Muscle layer of colon (tissue), 2 donors: ENCODE results near the gene TEX264.

Experiments
- H3K27ac ChIP-seq: one replicate; pipeline ENCODE4 v1.7.0; 2013; ENCODE audit warnings: low read depth, mild to moderate bottlenecking, low read length, moderate library complexity
- H3K27me3 ChIP-seq, 2 donors: one replicate each; pipeline ENCODE4 v1.7.0; 2013; ENCODE audit warnings: low read length in 2 of 2, mild to moderate bottlenecking in 2 of 2; ENCODE audit not compliant: insufficient read depth in 2 of 2, control insufficient read depth in 1 of 2
- H3K36me3 ChIP-seq: one replicate; pipeline ENCODE4 v1.7.0; 2013; ENCODE audit warnings: mild to moderate bottlenecking, low read length; ENCODE audit not compliant: insufficient read depth
- H3K4me1 ChIP-seq: one replicate; pipeline ENCODE4 v1.7.0; 2013; ENCODE audit warnings: mild to moderate bottlenecking, low read length; ENCODE audit not compliant: insufficient read depth
- H3K4me3 ChIP-seq, 2 donors: one replicate each; pipeline ENCODE4 v1.7.0; 2013; ENCODE audit warnings: low read length in 2 of 2, low read depth in 1 of 2, mild to moderate bottlenecking in 1 of 2, moderate library complexity in 1 of 2
- H3K9ac ChIP-seq: one replicate; pipeline ENCODE4 v1.7.0; 2013; ENCODE audit warnings: low read length
- H3K9me3 ChIP-seq: one replicate; pipeline ENCODE4 v1.7.0; 2013; ENCODE audit warnings: mild to moderate bottlenecking, low read length
- donor health status: abdominal sarcoma.
- donor health status: Adenocarcinoma of cecum.

The TEX264 gene

DNA sequence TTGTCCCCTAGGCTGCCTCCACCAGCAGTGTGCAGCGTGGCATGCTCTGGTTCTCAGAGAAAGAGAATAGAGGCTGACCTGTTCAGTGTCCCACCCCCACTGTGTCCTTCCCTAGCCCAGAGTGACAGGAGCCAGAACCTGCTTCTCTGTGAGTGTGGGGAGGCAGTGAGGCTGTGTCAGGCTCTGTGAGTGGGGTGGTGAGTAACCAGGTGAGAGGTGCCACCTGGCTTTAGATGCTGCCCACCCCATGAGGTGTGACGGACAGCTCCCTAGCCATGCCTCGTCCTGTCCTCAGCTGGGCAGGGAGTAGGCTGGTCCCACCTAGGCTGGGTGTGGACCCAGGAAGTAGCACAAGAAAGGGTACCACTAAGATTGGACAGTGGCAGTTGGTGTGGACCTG is 6.3 kb downstream of the TEX264 start:
- Histone ChIP-seq H3K9ac (no peak overlapping the region), H3K4me3 (no peak overlapping the region), H3K4me1 (peaks cover 39% of the 10 kb centered on the region), H3K9me3 (no peaks in the 10 kb centered on the region), H3K27me3 (no peaks in the 10 kb centered on the region), H3K27ac (no peak overlapping the region), H3K36me3 (peaks cover 36% of the 10 kb centered on the region)

DNA sequence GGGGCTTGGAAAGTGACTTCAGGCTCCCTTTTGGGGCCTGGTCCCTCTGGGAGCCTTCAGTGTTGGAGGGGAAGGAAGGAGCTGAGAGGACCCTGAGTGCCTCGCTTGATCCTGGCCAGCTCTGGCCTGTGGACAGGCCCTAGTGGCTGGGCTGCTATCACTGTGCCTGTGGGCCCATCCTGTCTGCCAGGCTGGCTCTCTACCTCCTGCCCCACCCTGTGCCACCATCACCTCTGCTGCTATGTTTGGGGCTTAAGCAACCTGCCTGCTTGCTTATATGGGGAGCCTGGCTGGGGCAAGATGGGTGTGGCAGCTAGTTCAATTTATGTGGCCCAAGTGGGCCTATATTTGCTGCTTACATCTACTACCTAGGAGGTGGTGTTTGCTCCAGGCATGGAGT is 7.1 kb downstream of the TEX264 start:
- H3K27ac ChIP-seq = no peak overlapping the region
- no peak overlapping the region for H3K4me3 ChIP-seq
- H3K9me3 ChIP-seq = no peaks in the 10 kb centered on the region
- peaks cover 35% of the 10 kb centered on the region for H3K4me1 ChIP-seq
- peaks cover 38% of the 10 kb centered on the region for H3K36me3 ChIP-seq
- no peaks in the 10 kb centered on the region for H3K27me3 ChIP-seq
- H3K9ac ChIP-seq = no peak overlapping the region

DNA sequence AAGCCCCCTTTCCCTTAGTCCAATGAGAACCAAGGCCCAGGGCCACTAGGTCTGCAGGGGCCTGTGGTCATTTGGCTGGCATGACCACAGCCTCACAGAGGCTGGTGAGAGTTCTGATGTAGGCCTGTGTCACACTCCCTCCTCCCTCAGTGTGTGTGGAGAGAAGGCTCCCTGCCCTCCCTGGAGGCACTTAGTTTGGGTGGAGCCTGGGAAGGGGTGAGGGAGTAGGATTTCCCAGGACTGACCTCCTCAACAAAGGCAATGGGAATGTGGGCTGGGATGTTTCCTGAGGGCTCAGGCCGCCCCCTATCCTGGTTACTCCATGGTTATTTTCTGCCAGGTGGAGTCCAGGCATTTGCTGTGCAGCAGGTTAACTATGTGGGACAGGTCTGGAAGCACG is 7.6 kb downstream of the TEX264 start:
- Histone ChIP-seq H3K36me3 (peaks cover 43% of the 10 kb centered on the region), H3K4me3 (no peak overlapping the region), H3K9me3 (no peaks in the 10 kb centered on the region), H3K9ac (no peak overlapping the region), H3K27me3 (no peaks in the 10 kb centered on the region), H3K27ac (no peak overlapping the region), H3K4me1 (peaks cover 31% of the 10 kb centered on the region)

DNA sequence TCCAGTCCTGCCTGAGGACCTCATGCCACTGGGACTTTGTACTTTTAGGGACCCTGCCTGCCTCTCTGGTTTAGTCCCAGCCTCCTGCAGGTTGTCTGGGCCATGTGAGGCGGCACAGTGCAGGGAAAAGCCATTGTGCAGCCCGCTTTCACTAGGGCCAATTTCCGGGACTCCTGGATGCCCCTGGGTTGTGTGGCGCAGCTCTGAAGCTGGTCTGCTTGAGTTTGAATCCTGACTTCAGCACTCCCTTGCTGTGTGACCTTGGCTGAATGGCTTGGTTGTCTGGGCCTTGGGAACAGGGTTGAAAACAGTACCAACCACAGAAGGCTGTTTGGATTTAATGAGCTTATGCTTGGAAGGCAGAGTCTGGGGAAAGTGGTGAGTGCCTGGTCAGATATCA is 8.3 kb downstream of the TEX264 start:
- H3K36me3 ChIP-seq = peaks cover 44% of the 10 kb centered on the region
- H3K4me3 ChIP-seq = no peak overlapping the region
- peaks cover 31% of the 10 kb centered on the region for H3K4me1 ChIP-seq

DNA sequence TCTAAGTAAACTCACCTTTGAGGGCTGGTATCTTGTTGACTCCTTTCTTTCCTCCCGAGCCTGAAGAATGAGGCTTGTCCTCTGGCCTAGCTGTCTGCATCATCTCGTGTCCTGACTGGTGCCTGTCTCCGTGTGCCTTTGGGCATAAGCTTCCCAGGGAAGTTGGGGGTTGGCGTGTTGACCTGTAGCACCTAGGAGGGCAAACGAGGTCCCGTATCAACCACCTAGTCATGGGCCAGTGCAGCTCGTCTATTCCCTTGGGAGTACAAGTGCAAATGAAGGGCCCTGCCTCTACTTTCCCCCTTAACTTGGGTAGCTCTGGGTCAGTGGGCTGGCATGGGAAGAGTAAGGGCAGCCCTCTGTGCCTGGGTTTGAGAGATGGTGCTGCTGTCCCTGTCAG is 8.7 kb downstream of the TEX264 start:
- Histone ChIP-seq H3K4me3 (no peak overlapping the region), H3K27ac (no peak overlapping the region), H3K36me3 (peaks cover 44% of the 10 kb centered on the region), H3K9me3 (no peaks in the 10 kb centered on the region), H3K9ac (no peak overlapping the region), H3K27me3 (no peaks in the 10 kb centered on the region), H3K4me1 (peaks cover 31% of the 10 kb centered on the region)

More for the DNA sequence above, 8.3 kb downstream of the TEX264 start:
- Histone ChIP-seq H3K27ac (no peak overlapping the region), H3K9me3 (no peaks in the 10 kb centered on the region), H3K27me3 (no peaks in the 10 kb centered on the region), H3K9ac (no peak overlapping the region)

DNA sequence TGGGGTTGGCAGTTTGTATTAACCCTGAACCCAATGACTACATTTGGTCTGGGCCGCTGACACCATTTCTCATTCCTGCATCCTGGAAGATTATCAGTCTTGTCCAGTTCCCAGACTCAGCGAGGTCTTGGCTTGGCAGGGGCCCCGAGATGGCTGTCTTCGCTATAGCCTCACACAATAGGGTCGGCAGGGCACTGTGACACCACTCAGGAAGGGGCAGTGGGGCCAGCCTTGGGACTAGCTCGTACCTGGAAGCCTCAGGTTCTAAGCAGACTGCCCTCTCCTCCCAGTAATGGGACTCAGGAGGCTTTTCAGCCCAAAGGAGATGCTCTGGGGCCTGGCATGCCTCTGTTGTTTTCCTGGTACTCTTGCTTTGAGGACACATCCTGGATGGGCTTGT is 9.1 kb downstream of the TEX264 start:
- H3K4me1 ChIP-seq = peaks cover 31% of the 10 kb centered on the region
- no peaks in the 10 kb centered on the region for H3K27me3 ChIP-seq
- no peak overlapping the region for H3K27ac ChIP-seq
- no peak overlapping the region for H3K9ac ChIP-seq
- peaks cover 44% of the 10 kb centered on the region for H3K36me3 ChIP-seq
- H3K4me3 ChIP-seq = no peak overlapping the region
- H3K9me3 ChIP-seq = no peaks in the 10 kb centered on the region

DNA sequence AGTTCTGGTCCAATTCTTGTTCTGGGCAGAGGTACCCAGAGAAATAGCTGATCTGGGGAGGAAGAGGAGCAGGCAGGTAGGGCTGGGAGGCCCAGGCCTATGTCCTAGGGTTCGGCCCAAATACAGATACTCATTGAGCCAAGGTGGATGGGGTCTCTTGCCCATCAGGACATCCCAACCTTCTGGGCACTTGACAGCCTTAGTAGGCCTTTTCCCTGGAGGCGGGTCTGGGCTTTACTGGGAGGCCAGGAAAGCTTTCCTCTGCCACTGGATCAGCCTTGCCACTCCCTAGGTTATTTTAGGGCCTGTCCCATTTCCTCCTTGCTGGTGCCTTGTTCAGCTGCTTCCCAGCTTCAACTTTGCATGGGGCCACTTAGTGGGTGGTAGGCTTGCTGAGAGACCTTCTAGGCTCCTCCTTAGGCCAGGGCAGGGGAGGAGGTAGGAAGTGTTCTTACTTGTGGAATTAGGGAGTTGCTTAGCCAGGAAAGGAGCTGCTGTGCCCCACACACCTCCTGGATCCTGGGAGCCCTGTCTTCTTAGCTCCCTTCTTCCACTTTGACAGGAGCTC is 9.7 kb downstream of the TEX264 start:
- no peak overlapping the region for H3K27ac ChIP-seq
- H3K9ac ChIP-seq = no peak overlapping the region
- H3K27me3 ChIP-seq = no peaks in the 10 kb centered on the region
- H3K36me3 ChIP-seq = peaks cover 44% of the 10 kb centered on the region
- no peaks in the 10 kb centered on the region for H3K9me3 ChIP-seq
- H3K4me1 ChIP-seq = peaks cover 28% of the 10 kb centered on the region
- H3K4me3 ChIP-seq = no peak overlapping the region

DNA sequence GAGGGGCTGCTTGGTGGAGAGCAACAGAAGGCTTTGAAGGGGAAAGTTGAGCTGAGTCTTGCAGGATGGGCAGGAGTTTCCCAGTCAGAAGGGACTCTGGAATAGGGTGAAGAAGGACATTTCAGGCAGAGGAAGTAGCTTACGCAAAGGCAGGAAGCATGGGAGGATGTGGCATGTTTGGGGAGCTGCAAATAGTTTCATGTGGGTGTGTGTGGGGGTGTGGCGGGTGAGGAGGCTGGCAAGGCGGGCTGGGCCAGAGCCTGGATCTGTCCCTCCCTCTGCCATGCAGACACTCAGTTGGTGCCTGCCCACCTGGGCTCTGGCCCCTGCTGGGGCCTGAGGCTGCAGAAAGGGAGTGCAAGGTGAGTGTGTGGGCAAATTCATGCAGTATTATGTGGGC is 10.4 kb downstream of the TEX264 start:
- no peak overlapping the region for H3K27ac ChIP-seq
- peaks cover 30% of the 10 kb centered on the region for H3K4me1 ChIP-seq
- no peaks in the 10 kb centered on the region for H3K27me3 ChIP-seq
- H3K9ac ChIP-seq = no peak overlapping the region
- no peak overlapping the region for H3K4me3 ChIP-seq
- no peaks in the 10 kb centered on the region for H3K9me3 ChIP-seq
- peaks cover 44% of the 10 kb centered on the region for H3K36me3 ChIP-seq

DNA sequence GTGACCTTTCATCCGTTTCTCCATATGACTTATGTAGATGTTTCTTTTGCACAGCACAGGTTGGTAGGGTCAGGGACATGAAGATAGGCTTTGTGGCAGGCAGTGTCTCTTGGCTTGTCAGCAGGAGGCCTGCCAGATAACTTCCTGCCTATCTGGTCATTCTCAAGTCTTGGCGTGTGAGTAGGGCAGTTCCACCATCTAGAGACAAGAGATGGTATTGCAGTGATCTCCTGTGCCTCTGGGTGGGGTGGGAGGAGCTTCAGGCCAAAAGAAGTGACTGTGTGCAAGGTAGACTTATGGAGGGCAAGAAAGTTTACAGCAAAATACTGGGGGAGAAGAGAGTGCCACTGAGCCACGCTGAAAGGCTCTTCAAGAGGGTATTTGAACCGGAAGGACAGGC is 11.0 kb downstream of the TEX264 start:
- Histone ChIP-seq H3K9ac (no peak overlapping the region), H3K9me3 (no peaks in the 10 kb centered on the region), H3K27ac (no peak overlapping the region), H3K36me3 (peaks cover 45% of the 10 kb centered on the region), H3K27me3 (no peaks in the 10 kb centered on the region), H3K4me3 (no peak overlapping the region), H3K4me1 (peaks cover 30% of the 10 kb centered on the region)

DNA sequence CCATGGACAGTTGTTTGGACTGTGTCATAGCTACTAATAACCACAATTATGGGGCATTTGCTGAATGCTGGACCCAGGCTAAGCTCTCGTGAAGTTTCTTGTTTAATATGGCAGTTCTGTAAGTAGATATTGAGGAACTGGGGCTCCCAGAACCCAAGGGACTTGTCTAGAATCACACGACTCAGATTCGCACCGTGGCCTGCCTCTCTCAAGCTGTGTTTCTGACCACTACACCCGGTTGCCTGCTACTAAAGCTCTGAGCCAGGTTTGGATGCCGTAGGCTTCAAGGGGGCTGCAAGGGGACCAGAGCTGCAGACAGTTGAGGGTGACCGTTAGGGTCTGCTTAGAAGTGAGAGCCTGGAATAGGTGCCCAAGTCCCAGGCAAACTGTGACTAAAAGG is 11.5 kb downstream of the TEX264 start:
- no peak overlapping the region for H3K9ac ChIP-seq
- no peaks in the 10 kb centered on the region for H3K27me3 ChIP-seq
- no peak overlapping the region for H3K4me3 ChIP-seq
- peaks cover 45% of the 10 kb centered on the region for H3K36me3 ChIP-seq
- peaks cover 30% of the 10 kb centered on the region for H3K4me1 ChIP-seq
- H3K9me3 ChIP-seq = no peaks in the 10 kb centered on the region
- no peak overlapping the region for H3K27ac ChIP-seq

DNA sequence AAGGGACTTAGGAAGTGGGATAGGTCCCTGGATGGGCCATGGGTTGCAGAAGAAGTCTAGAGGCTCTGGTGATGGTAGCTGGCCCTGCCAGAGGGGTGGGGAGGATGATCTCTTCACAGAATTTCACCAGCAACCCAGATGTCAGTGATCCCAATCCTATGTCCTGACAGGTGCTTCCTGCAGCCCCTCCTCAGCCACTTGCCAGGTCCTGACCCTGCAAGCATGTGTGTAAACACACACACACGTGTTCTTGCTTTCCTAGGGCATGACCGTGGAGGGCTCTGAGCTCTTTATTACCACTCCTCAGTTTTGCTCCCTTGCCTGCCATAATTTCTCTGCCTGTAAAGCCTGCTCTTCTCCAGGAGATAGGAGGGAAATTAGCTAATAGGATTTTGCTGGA is 12.5 kb downstream of the TEX264 start:
- no peak overlapping the region for H3K9ac ChIP-seq
- H3K36me3 ChIP-seq = peaks cover 48% of the 10 kb centered on the region
- H3K27me3 ChIP-seq = no peaks in the 10 kb centered on the region
- H3K9me3 ChIP-seq = no peaks in the 10 kb centered on the region
- H3K4me3 ChIP-seq = no peak overlapping the region
- peaks cover 25% of the 10 kb centered on the region for H3K4me1 ChIP-seq
- no peak overlapping the region for H3K27ac ChIP-seq

DNA sequence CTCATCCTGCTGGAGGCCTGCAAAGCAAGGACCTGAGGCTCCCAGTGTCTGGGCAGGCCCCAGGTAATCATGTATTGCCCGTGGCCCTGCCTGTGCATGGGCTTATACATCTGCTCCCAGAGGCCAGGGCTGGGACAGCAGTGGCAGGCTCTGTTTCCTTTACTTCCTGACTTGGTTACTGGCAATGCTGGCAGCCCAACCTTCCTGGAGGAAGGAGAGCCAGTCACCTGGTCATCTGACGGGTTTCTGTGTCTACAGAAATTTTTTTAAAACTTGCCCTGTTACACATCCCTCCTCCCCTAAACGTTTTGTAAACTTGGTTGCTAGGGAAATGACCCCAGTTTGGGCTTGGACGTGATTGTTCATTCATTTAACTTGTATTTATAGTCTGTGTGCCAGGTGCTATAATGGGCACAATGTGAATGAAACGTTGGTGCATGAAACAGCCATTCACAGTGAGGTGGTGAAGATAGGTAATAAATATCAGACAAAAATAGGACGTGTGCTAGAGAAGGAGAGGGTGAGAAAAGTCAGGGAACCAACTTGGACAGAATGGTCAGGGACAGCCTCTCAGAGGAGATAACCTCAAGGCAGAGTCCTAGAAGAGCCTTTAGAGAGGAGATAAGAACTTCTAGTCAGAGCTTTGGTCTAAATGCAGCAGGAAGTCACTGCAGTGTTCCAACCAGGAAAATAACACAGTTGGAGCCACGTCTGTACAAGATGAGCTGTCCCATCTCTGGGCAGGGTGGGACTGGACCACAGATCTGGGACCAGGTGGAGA is 14.1 kb downstream of the TEX264 start:
- Histone ChIP-seq H3K27me3 (no peaks in the 10 kb centered on the region), H3K36me3 (peaks cover 44% of the 10 kb centered on the region), H3K9ac (no peak overlapping the region), H3K27ac (no peak overlapping the region), H3K4me1 (peaks cover 21% of the 10 kb centered on the region), H3K9me3 (no peaks in the 10 kb centered on the region), H3K4me3 (no peak overlapping the region)
